Measurements from ENCODE around the gene BEGAIN. TPM values are rescaled to one million over a fixed set of nuclear protein-coding genes. Genes with fewer than 3 reads are reported as not detected.

The BEGAIN gene
- total RNA-seq, 2 donors from 2014 or later = 2.5 to 5.1 TPM

DNA sequence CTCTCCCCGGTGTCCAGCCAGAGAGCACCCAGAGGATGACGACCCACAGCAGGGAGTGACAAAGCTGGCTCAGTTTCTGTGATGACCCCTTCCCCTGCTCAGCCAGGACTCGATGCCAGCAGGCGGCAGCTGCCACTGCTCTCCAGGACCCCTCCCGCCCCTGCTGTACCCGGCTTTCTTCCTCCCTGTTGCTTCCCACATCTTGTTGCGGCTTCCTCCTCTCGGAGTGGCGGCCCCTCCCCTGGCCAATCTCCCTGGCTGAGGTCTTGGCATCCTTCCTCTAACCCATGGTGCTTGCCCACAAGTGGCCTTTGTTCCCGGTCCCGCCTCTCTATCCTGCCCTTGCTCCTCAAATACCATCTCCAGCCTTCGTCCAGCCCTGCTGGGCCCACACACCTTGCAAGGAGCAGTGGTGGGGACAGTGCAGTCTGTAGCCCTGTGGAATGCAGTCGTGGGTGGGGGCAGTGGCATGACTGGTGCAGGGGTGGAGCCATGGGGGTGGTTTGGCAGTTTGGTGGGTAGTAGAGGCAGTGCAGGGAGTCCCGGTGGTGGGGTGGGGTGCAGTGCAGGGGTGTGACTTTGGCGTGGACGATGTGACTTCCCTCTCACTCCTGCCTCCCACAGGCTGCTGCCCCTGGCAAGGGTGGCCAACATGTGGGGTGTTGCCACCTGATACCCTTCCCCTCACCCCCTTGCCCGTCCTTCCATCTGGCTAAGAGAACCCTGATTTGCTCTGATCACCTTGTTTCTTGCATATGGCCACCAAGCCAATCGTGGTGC is 16.3 kb upstream of the BEGAIN start:
- no peak for DNase-seq (ENCODE audit: low spot score)

DNA sequence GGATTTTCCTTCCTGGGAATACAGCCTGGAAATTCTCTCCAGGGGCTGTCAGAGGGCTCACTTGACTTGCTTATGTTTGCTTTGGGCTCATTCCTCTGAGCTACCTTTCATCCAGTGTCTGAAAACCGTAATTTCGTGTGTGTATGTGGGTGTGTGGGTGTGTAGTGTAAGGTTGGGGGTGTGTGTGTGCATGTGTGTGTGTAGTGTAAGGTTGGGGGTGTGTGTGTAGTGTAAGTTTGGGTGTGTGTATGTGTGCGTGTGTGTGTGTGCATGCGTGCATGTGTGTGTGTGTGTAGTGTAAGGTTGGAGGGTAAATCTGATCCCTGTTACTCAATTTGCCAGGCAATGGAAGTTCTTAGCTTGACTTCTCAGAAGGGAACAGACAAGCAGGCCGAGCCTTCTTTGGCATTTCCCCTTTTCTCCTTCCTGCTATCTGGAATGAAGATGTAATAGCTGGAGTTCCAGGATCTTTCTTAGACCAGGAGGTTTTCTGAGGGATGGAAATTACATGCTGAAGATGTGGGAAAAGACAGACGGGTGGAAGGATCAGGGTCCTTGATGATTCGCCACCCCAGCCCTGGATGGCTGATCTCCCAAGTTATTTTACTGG is 15.5 kb upstream of the BEGAIN start:
- H3K27me3 ChIP-seq (replicated peaks; ENCODE audit: insufficient read depth) = no peaks in the 10 kb centered on the region
- intact Hi-C loops (cut with DNase I) = no loop called here
- no peaks in the 10 kb centered on the region for H3K36me3 ChIP-seq
- 59% methylated on average over 7 of the region's 7 CpGs for WGBS
- H3K27ac ChIP-seq = no peak overlapping the region
- DNase-seq (ENCODE audit: low spot score) = no peak
- H3K4me1 ChIP-seq (replicated peaks) = no peaks in the 10 kb centered on the region
- no peaks in the 10 kb centered on the region for H3K9me3 ChIP-seq
- TF ChIP-seq, protein P1, sequence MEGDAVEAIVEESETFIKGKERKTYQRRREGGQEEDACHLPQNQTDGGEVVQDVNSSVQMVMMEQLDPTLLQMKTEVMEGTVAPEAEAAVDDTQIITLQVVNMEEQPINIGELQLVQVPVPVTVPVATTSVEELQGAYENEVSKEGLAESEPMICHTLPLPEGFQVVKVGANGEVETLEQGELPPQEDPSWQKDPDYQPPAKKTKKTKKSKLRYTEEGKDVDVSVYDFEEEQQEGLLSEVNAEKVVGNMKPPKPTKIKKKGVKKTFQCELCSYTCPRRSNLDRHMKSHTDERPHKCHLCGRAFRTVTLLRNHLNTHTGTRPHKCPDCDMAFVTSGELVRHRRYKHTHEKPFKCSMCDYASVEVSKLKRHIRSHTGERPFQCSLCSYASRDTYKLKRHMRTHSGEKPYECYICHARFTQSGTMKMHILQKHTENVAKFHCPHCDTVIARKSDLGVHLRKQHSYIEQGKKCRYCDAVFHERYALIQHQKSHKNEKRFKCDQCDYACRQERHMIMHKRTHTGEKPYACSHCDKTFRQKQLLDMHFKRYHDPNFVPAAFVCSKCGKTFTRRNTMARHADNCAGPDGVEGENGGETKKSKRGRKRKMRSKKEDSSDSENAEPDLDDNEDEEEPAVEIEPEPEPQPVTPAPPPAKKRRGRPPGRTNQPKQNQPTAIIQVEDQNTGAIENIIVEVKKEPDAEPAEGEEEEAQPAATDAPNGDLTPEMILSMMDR (IDR thresholded peaks at IDR 0.05) = no peak
- no peak for TF ChIP-seq POLR2AphosphoS5 (IDR thresholded peaks at IDR 0.05)
- TF ChIP-seq POLR2A (IDR thresholded peaks at IDR 0.05) = no peak
- no peak overlapping the region for H3K4me3 ChIP-seq

More for the DNA sequence above, 16.3 kb upstream of the BEGAIN start:
- no peaks in the 10 kb centered on the region for H3K36me3 ChIP-seq
- intact Hi-C loops (cut with DNase I) = no loop called here
- H3K27ac ChIP-seq = no peak overlapping the region
- 80% methylated on average over 17 of the region's 18 CpGs for WGBS
- H3K4me3 ChIP-seq = no peak overlapping the region
- TF ChIP-seq, protein P1 (IDR thresholded peaks at IDR 0.05) = no peak
- no peak for TF ChIP-seq POLR2AphosphoS5 (IDR thresholded peaks at IDR 0.05)
- no peak for TF ChIP-seq POLR2A (IDR thresholded peaks at IDR 0.05)
- H3K27me3 ChIP-seq (replicated peaks; ENCODE audit: insufficient read depth) = no peaks in the 10 kb centered on the region
- no peaks in the 10 kb centered on the region for H3K4me1 ChIP-seq (replicated peaks)
- no peaks in the 10 kb centered on the region for H3K9me3 ChIP-seq

DNA sequence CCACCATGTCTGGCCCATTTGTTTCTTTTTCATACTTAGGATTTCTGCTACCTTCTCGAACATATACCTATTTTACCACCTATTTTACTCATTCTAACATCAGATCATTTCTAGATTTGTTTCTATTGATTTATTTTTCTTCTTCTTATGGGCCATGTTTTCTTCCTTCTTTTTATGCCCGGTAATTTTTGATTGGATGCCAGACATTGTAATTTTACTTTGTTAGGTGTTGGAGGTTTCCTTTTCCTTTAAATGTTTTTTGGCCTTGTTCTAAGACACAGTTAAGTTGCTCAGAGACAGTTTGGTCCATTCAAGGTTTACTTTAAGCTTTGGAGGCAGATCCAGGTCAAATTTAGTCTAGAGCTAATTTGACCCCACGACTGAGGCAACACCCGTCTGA is 14.7 kb upstream of the BEGAIN start:
- H3K9me3 ChIP-seq = no peaks in the 10 kb centered on the region
- no peak for TF ChIP-seq POLR2A (IDR thresholded peaks at IDR 0.05)
- H3K27me3 ChIP-seq (replicated peaks; ENCODE audit: insufficient read depth) = no peaks in the 10 kb centered on the region
- no peak overlapping the region for H3K4me3 ChIP-seq
- no peaks in the 10 kb centered on the region for H3K4me1 ChIP-seq (replicated peaks)
- DNase-seq (ENCODE audit: low spot score) = no peak
- no peaks in the 10 kb centered on the region for H3K36me3 ChIP-seq
- WGBS = 83% methylated on average over 4 of the region's 4 CpGs
- intact Hi-C loops (cut with DNase I) = no loop called here
- no peak overlapping the region for H3K27ac ChIP-seq

DNA sequence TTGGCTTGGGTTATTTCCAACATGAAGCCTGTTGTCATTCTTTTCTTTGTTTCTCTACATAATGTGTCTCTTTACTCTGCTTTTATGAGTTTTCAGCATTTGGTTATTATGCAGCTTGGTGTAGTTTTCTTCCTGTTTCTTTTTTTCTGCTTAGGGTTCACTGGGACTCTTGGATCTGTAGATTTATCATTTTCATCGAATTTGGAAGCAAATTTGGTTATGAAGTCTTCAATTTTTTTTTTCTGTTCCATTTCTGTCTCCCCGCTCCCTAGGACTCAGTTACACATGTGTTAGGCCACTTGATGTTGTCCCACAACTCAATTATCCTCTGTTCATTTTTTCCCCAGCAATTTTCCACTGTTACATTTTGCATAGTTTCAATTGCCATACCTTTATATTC is 13.8 kb upstream of the BEGAIN start:
- Histone ChIP-seq H3K4me3 (no peak overlapping the region), H3K27ac (no peak overlapping the region), H3K4me1 (replicated peaks) (no peaks in the 10 kb centered on the region), H3K27me3 (replicated peaks; ENCODE audit: insufficient read depth) (no peaks in the 10 kb centered on the region), H3K9me3 (no peaks in the 10 kb centered on the region), H3K36me3 (no peaks in the 10 kb centered on the region)
- TF ChIP-seq POLR2A (IDR thresholded peaks at IDR 0.05) (no peak), POLR2AphosphoS5 (IDR thresholded peaks at IDR 0.05) (no peak)
- WGBS = 83% methylated on average over 2 of the region's 2 CpGs
- intact Hi-C loops (cut with DNase I) = no loop called here
- DNase-seq (ENCODE audit: low spot score) = no peak

DNA sequence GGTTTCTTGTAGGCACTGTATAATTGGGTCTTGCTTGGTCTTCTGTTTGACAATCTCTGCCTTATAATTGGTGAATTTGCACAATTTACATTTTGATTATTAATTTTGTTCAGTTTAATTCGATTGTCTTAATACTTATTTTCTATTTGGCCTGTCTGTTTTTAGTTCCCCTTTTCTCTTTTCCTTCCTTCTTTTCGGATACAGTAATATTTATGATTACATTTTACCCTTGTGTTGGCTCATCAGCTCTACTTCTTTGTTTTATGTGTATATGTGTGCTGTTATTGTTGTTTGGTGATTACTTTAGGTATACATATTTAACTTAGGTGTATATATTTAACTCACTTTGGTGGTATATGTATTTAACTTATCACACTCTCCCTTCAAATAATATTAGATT is 12.8 kb upstream of the BEGAIN start:
- no peak overlapping the region for H3K4me3 ChIP-seq
- no peaks in the 10 kb centered on the region for H3K9me3 ChIP-seq
- TF ChIP-seq POLR2AphosphoS5 (IDR thresholded peaks at IDR 0.05) (no peak), POLR2A (IDR thresholded peaks at IDR 0.05) (no peak)
- TF ChIP-seq, protein P1 (IDR thresholded peaks at IDR 0.05) = no peak
- no peak overlapping the region for H3K27ac ChIP-seq
- DNase-seq (ENCODE audit: low spot score) = no peak
- H3K36me3 ChIP-seq = no peaks in the 10 kb centered on the region
- intact Hi-C loops (cut with DNase I) = no loop called here
- WGBS = 71% methylated on average over 2 of the region's 2 CpGs
- no peaks in the 10 kb centered on the region for H3K4me1 ChIP-seq (replicated peaks)
- no peaks in the 10 kb centered on the region for H3K27me3 ChIP-seq (replicated peaks; ENCODE audit: insufficient read depth)

DNA sequence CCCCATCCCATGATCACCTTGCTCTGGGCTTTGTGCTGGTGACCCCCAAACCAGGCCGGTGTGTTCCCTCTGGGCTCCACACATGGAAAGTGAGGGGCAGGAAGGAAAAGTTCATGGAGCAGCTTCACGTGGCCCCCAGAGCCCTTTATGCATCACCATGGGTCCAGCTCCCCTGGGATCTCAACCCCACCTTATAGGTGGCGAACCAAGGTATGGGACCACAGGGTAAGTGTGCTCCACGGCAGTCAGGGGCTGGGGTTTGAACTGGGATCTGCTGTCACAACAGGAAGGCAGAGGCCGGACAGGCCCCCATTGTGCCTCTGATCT is 7.4 kb upstream of the BEGAIN start:
- TF ChIP-seq POLR2A (IDR thresholded peaks at IDR 0.05) (no peak), POLR2AphosphoS5 (IDR thresholded peaks at IDR 0.05) (no peak)
- TF ChIP-seq, protein P1 (IDR thresholded peaks at IDR 0.05) = no peak
- Histone ChIP-seq H3K9me3 (no peaks in the 10 kb centered on the region), H3K4me3 (no peak overlapping the region), H3K4me1 (replicated peaks) (no peaks in the 10 kb centered on the region), H3K27me3 (replicated peaks; ENCODE audit: insufficient read depth) (no peaks in the 10 kb centered on the region), H3K36me3 (no peaks in the 10 kb centered on the region), H3K27ac (no peak overlapping the region)
- DNase-seq (ENCODE audit: low spot score) = no peak
- intact Hi-C loops (cut with DNase I) = no loop called here
- 89% methylated on average over 5 of the region's 5 CpGs for WGBS

All from prostate gland (tissue), 2 donors.